Trophoblast cell (in vitro differentiated cells and primary cell): Measurements from ENCODE around the gene STAT2. TPM values are rescaled to one million over a fixed set of nuclear protein-coding genes. Genes with fewer than 3 reads are reported as not detected.
"Not testable (repeated sequence)": the region's sequence is repeated elsewhere in the genome, so short reads cannot be mapped to it uniquely, and the experiment has no call there.

Experiments used
- DNase-seq, 2 donors: peaks; one replicate each; pipeline ENCODE4 v3.0.0-alpha.2; 2016
- H2AFZ ChIP-seq: 2 replicates; pipeline ENCODE4 v1.6.1; 2013; ENCODE audit warnings: low read length, moderate library complexity, mild to moderate bottlenecking; ENCODE audit not compliant: insufficient read depth, poor library complexity
- H2AK5ac ChIP-seq: 2 replicates; pipeline ENCODE4 v1.6.1; 2013; ENCODE audit warnings: mild to moderate bottlenecking, low read length
- H2BK120ac ChIP-seq: 2 replicates; pipeline ENCODE4 v1.6.1; 2013; ENCODE audit warnings: low read length, mild to moderate bottlenecking, moderate library complexity; ENCODE audit not compliant: insufficient read depth, poor library complexity
- H2BK12ac ChIP-seq: 2 replicates; pipeline ENCODE4 v1.6.1; 2013; ENCODE audit warnings: mild to moderate bottlenecking, low read length, moderate library complexity
- H2BK5ac ChIP-seq: 2 replicates; pipeline ENCODE4 v1.6.1; 2013; ENCODE audit warnings: low read length, low read depth, moderate library complexity, mild to moderate bottlenecking; ENCODE audit not compliant: poor library complexity
- H3K14ac ChIP-seq: 2 replicates; pipeline ENCODE4 v1.6.1; 2013; ENCODE audit warnings: mild to moderate bottlenecking, low read length
- H3K18ac ChIP-seq: 2 replicates; pipeline ENCODE4 v1.6.1; 2013; ENCODE audit warnings: mild to moderate bottlenecking, low read length
- H3K23ac ChIP-seq: 2 replicates; pipeline ENCODE4 v1.6.1; 2013; ENCODE audit warnings: low read length
- H3K27ac ChIP-seq: 2 replicates; pipeline ENCODE4 v1.5.1; 2013; ENCODE audit warnings: low read depth, mild to moderate bottlenecking, inconsistent platforms, low read length, moderate library complexity
- H3K27me3 ChIP-seq: 2 replicates; pipeline ENCODE4 v1.6.1; 2013; ENCODE audit warnings: inconsistent platforms, mild to moderate bottlenecking, low read length, moderate library complexity; ENCODE audit not compliant: insufficient read depth
- H3K36me3 ChIP-seq, 2 experiments: 1 replicate in 1 of 2; 2 replicates in 1 of 2; pipeline ENCODE4 v1.6.1; 2013; ENCODE audit warnings: low read length in 2 of 2, mild to moderate bottlenecking in 2 of 2, moderate library complexity in 1 of 2; ENCODE audit not compliant: insufficient read depth in 2 of 2, control insufficient read depth in 1 of 2
- H3K4ac ChIP-seq: 2 replicates; pipeline ENCODE4 v1.6.1; 2013; ENCODE audit warnings: low read depth, mild to moderate bottlenecking, low read length, moderate library complexity
- H3K4me1 ChIP-seq, 2 experiments: 1 replicate in 1 of 2; 2 replicates in 1 of 2; pipeline ENCODE4 v1.6.1; 2013; ENCODE audit warnings: low read length in 2 of 2, mild to moderate bottlenecking in 2 of 2, moderate library complexity in 1 of 2; ENCODE audit not compliant: insufficient read depth in 2 of 2, control insufficient read depth in 1 of 2
- H3K4me2 ChIP-seq: 2 replicates; pipeline ENCODE4 v1.6.1; 2013; ENCODE audit warnings: inconsistent platforms, mild to moderate bottlenecking, low read length, moderate library complexity
- H3K4me3 ChIP-seq: 2 replicates; pipeline ENCODE4 v1.5.1; 2013; ENCODE audit warnings: mild to moderate bottlenecking, low read depth, low read length, inconsistent platforms
- H3K79me1 ChIP-seq: one replicate; pipeline ENCODE4 v1.6.1; 2013; ENCODE audit warnings: low read length
- H3K79me2 ChIP-seq: 2 replicates; pipeline ENCODE4 v1.6.1; 2013; ENCODE audit warnings: low read length, mild to moderate bottlenecking; ENCODE audit not compliant: control insufficient read depth, insufficient read depth, poor library complexity
- H3K9ac ChIP-seq: 2 replicates; pipeline ENCODE4 v1.6.1; 2013; ENCODE audit warnings: mild to moderate bottlenecking, low read length
- H3K9me3 ChIP-seq: 2 replicates; pipeline ENCODE4 v1.6.1; 2013; ENCODE audit warnings: low read depth, mild to moderate bottlenecking, control low read depth, inconsistent platforms, low read length; ENCODE audit not compliant: insufficient read depth
- H4K12ac ChIP-seq: 2 replicates; pipeline ENCODE4 v1.6.1; 2013; ENCODE audit warnings: low read depth, mild to moderate bottlenecking, low read length, moderate library complexity
- H4K8ac ChIP-seq: 2 replicates; pipeline ENCODE4 v1.6.1; 2013; ENCODE audit warnings: low read depth, mild to moderate bottlenecking, low read length, moderate library complexity
- H4K91ac ChIP-seq: one replicate; pipeline ENCODE4 v1.6.1; 2013; ENCODE audit warnings: low read depth, mild to moderate bottlenecking, low read length, moderate library complexity
- WGBS: extraction: QIAGEN DNeasy Blood & Tissue Kit; methylation state at CpG from one replicate; pipeline ENCODE4 v1.1.7; 2013; ENCODE audit warnings: missing lambda C conversion rate; ENCODE audit not compliant: insufficient read length, insufficient coverage; ENCODE audit errors: extremely low coverage; 5-methylcytosine and 5-hydroxymethylcytosine counted together
- polyA plus RNA-seq: library from polyadenylated mRNA; stranded (reverse); fragments of 200-250 nt; gene quantifications from 2 replicates; pipeline ENCODE4 v1.2.3, GENCODE V29; 2013

STAT2 gene
- 51.2 and 51.9 TPM in 2 replicates for polyA plus RNA-seq

DNA sequence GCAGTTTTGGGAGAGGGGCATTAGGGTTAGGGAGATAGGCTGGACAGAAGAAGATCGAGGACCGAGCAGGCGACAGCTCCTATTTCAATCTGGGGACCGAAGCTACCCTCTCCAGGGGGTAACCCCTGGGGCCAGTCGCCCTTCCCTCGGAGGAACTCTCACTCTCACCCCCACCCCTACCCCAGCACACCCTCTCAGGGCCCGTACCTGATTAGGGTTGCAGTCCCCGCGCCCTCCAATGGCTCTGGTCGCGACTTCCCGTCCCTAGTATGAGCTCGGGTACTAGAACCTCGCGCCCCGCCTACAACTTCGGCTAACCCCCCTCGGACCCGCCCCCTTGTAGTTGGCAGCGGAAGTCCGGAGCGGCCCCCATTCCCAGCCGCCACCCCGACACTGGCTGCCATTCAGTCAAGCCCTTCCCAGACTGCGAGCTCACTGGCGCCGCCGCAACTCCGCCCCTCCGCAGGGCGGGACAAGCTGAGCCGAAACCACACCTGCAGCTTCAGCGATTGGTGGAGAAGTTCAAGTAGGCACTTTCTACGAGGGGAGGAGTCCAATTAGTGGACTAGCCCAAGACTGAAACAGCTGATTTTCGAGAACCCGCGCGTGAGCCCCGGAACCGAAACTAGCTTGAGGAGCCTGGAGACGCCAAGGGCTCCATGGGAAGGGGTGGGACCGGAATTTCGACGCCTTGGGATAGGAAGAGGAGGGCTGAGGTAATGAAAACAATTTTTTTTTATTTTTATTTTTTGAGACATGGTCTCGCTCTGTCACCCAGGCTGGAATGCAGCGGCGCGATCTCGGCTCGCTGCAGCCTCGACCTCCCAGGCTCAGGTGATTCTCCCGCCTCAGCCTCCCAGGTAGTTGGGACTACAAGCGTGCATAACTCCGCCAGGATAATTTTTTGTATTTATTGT, at the start of gene STAT2:
TSS of gene STAT2 (minus strand) at position 257 of the 917 bp plus-strand sequence. CDS start 3,536 bp downstream, outside the sequence.
- WGBS, result no CpG with 5 or more reads among the region's 54 CpGs
- Histone ChIP-seq H2BK120ac (peak within 1 kb of the TSS; percentile 64), H3K27ac (peak within 1 kb of the TSS; percentile 74), H2BK12ac (no peak within 1 kb of the TSS), H2AK5ac (no peak within 1 kb of the TSS), H4K8ac (peak within 1 kb of the TSS; percentile 89), H3K79me1 (peaks cover 5% of the 10 kb centered on the region), H3K23ac (no peak within 1 kb of the TSS), H2BK5ac (peak within 1 kb of the TSS; percentile 47), H3K4me1 (no peaks in the 10 kb centered on the region), H3K27me3 (no peaks in the 10 kb centered on the region), H3K4me2 (peak within 1 kb of the TSS; percentile 66), H3K14ac (peak within 1 kb of the TSS; percentile 70), H3K9ac (peak within 1 kb of the TSS; percentile 88), H3K79me2 (peaks cover 5% of the 10 kb centered on the region), H3K9me3 (peaks cover 1% of the 10 kb centered on the region), H4K91ac (peak within 1 kb of the TSS; percentile 71), H3K4ac (peak within 1 kb of the TSS; percentile 26), H3K18ac (peak within 1 kb of the TSS; percentile 53), H3K4me3 (peak within 1 kb of the TSS; percentile 90), H3K36me3 (peaks cover 9 to 13% of the 10 kb centered on the region in 2 experiments), H2AFZ (peak within 1 kb of the TSS; percentile 86), H4K12ac (peak within 1 kb of the TSS; percentile 76)
- peak; percentile 100 for DNase-seq

DNA sequence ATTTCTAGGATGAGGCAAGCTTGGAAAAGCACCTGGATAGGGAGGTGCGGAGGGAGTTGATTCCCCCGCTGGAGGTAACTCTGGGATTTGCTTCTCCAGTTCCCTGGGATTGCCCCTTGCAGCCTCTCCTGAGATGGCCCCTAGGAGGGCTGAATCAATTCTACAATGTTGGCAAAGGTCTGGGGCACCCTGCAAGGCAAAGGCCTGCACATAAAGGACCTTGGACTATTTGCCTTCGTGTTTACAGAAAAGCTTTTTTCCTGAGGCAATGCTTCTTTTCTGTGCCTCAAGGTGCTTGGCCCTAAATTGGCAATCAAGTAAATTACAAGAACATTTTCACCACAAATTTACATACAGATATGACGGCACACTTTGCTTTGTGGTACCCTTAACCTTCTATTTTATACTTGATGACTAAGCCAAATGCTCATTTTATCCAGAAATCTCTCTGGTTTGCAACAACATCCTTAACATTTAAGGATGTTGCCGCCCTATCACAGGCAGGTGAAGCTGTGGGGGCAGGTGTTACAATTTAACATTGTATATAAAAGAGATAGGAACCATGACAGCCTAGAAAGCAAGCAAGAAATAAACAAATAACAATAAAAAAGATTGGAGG, 49.0 kb upstream of the STAT2 start:
- Histone ChIP-seq H3K36me3 (peaks cover 2 to 8% of the 10 kb centered on the region in 2 experiments), H2AK5ac (no peak overlapping the region), H3K79me2 (no peaks in the 10 kb centered on the region), H4K12ac (no peak overlapping the region), H3K23ac (no peak overlapping the region), H3K4me2 (no peak overlapping the region), H2BK12ac (no peak overlapping the region), H3K4me3 (no peak overlapping the region), H3K9ac (no peak overlapping the region), H3K27me3 (no peaks in the 10 kb centered on the region), H2BK5ac (no peak overlapping the region), H3K4ac (no peak overlapping the region), H2BK120ac (no peak overlapping the region), H3K4me1 (peaks cover 0 to 2% of the 10 kb centered on the region in 2 experiments), H2AFZ (no peak overlapping the region), H4K91ac (no peak overlapping the region), H3K9me3 (peaks cover 2% of the 10 kb centered on the region), H3K14ac (no peak overlapping the region), H3K27ac (no peak overlapping the region), H3K18ac (no peak overlapping the region), H3K79me1 (no peaks in the 10 kb centered on the region), H4K8ac (no peak overlapping the region)
- no peak for DNase-seq
- WGBS, result no CpG with 5 or more reads among the region's 5 CpGs

DNA sequence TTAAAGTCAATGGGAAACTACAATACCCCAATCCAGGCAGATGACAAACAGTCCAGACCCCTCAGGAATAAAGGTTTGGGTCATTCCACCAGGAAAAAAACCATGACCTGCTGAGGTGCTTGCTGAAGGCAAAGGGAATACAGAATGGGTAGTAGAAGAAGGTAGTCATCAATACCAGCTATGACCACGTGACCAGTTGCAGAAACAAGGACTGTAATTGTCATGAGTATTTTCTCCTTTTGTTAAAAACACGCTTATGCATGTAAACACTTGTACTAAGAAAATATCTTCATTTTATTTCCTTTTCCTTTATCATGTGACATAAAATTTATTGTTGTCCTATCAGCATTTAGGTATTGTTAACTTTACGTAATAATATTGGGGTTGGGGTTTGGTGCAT, 44.3 kb upstream of the STAT2 start:
- not testable (repeated sequence) for H3K14ac ChIP-seq, H4K91ac ChIP-seq, H3K27ac ChIP-seq, H3K36me3 ChIP-seq, H3K9ac ChIP-seq, H3K4me3 ChIP-seq, H2AFZ ChIP-seq, H2BK5ac ChIP-seq, DNase-seq, H4K8ac ChIP-seq, H3K18ac ChIP-seq, H3K9me3 ChIP-seq, H3K79me1 ChIP-seq, H3K27me3 ChIP-seq, H3K23ac ChIP-seq, H3K79me2 ChIP-seq, H3K4me2 ChIP-seq, H4K12ac ChIP-seq, H3K4ac ChIP-seq, H3K4me1 ChIP-seq, H2BK12ac ChIP-seq, H2BK120ac ChIP-seq, H2AK5ac ChIP-seq
- WGBS, result no CpG with 5 or more reads among the region's 3 CpGs

DNA sequence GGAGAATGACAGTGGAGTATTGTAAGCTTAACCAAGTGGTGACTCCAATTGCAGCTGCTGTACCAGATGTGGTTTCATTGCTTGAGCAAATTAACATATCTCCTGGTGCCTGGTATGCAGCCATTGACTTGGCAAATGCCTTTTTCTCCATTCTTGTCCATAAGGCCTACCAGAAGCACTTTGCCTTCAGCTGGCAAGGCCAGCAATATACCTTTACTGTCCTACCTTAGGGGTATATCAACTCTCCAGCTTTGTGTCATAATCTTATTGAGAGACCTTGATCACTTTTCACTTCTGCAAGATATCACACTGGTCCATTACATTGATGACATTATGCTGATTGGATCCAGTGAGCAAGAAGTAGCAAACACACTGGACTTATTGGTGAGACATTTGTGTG, 41.7 kb upstream of the STAT2 start:
- H3K27ac ChIP-seq, DNase-seq, H3K18ac ChIP-seq, H3K36me3 ChIP-seq, H3K79me1 ChIP-seq, H2AK5ac ChIP-seq, H3K23ac ChIP-seq, H2BK5ac ChIP-seq, H4K12ac ChIP-seq, H3K27me3 ChIP-seq, H2AFZ ChIP-seq, H2BK120ac ChIP-seq, H3K4me2 ChIP-seq, H3K79me2 ChIP-seq, H3K4me1 ChIP-seq, H3K14ac ChIP-seq, H3K4ac ChIP-seq, H3K9ac ChIP-seq, H3K4me3 ChIP-seq, H2BK12ac ChIP-seq, H4K8ac ChIP-seq, H4K91ac ChIP-seq, H3K9me3 ChIP-seq: not testable (repeated sequence)
